ENCODE measurements around the gene LAMC3.

LAMC3 gene

DNA sequence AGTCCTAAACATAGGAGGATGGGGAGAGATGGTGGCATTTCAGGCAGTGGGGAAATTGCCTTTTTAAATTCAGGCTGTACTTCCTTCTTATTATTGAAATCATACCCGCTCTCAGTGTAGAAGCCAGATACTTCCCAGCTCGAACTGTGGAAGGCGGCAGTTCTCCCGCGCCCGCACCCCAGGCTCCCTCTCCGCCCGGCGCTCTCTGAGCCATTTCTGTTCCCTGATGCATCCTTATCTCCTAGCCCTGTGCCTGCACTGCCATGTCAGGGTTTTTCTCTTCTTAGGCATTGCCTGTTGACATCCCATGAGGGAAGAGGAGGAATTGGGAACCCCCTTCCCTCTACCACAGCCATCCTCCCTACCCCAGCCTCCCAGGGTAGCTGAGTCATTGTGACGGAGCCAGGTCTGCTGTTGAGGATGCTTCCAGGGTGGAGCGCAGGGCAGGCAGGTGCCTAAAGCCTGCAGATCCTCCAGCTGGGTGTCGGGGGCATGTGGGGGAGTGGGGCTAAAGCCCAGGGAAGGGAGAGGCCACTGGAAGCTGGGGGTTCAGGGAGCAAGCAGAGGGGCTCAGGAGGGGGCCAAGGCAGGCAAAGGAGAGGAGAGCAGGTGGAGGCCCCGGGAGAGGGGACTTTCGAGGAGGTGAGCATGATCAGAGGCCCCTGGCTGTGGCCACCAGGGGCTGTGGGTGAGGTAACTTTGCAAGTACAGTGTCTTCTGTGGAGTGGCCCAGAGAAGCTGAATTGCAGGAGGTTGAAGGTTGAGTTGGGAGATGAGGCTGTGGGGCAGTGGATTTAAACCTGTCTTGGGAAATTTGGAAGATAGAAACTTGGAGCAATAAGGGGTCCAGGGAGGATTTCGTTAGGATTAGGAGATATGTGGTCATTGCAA lies 16.2 kb downstream of the LAMC3 start:
- no peak overlapping the region for H3K4me3 ChIP-seq (ENCODE audit: extremely low read depth, insufficient read depth, low read length, poor library complexity, severe bottlenecking)
- no peaks in the 10 kb centered on the region for H3K36me3 ChIP-seq (ENCODE audit: control insufficient read depth, insufficient read depth, low read length)
- no peaks in the 10 kb centered on the region for H3K4me1 ChIP-seq (ENCODE audit: control insufficient read depth, insufficient read depth, low read length, poor library complexity, severe bottlenecking)
- no peaks in the 10 kb centered on the region for H3K9me3 ChIP-seq (ENCODE audit: control insufficient read depth, low read length)
- H3K27ac ChIP-seq (ENCODE audit: low read depth, low read length, severe bottlenecking), result no peak overlapping the region
- 91 to 95% methylated on average over 3 to 13 of the region's 15 CpGs for WGBS, 2 experiments (ENCODE audit: insufficient coverage in 2 of 2)

GRCh38 chr9:131025953-131026858 lies 17.2 kb downstream of the LAMC3 start:
- Histone ChIP-seq H3K27ac (ENCODE audit: low read depth, low read length, severe bottlenecking) (no peak overlapping the region), H3K4me3 (ENCODE audit: extremely low read depth, insufficient read depth, low read length, poor library complexity, severe bottlenecking) (no peak overlapping the region), H3K4me1 (ENCODE audit: control insufficient read depth, insufficient read depth, low read length, poor library complexity, severe bottlenecking) (no peaks in the 10 kb centered on the region), H3K36me3 (ENCODE audit: control insufficient read depth, insufficient read depth, low read length) (no peaks in the 10 kb centered on the region), H3K9me3 (ENCODE audit: control insufficient read depth, low read length) (no peaks in the 10 kb centered on the region)
- WGBS, 2 experiments (ENCODE audit: insufficient coverage in 2 of 2), result 93% methylated on average over 39 to 40 of the region's 40 CpGs

- no peaks in the 10 kb centered on the region for H3K9me3 ChIP-seq (ENCODE audit: control insufficient read depth, low read length)
- no peak overlapping the region for H3K4me3 ChIP-seq (ENCODE audit: extremely low read depth, insufficient read depth, low read length, poor library complexity, severe bottlenecking)
- H3K36me3 ChIP-seq (ENCODE audit: control insufficient read depth, insufficient read depth, low read length), result no peaks in the 10 kb centered on the region
- H3K4me1 ChIP-seq (ENCODE audit: control insufficient read depth, insufficient read depth, low read length, poor library complexity, severe bottlenecking), result no peaks in the 10 kb centered on the region
- H3K27ac ChIP-seq (ENCODE audit: low read depth, low read length, severe bottlenecking), result no peak overlapping the region
- WGBS, 2 experiments (ENCODE audit: insufficient coverage in 2 of 2), result 94 to 99% methylated on average over 21 of the region's 23 CpGs
Observed at GRCh38 chr9:131027048-131027871, 18.3 kb downstream of the LAMC3 start.

GRCh38 chr9:131027872-131028179 lies 18.9 kb downstream of the LAMC3 start:
- Histone ChIP-seq H3K4me1 (ENCODE audit: control insufficient read depth, insufficient read depth, low read length, poor library complexity, severe bottlenecking) (no peaks in the 10 kb centered on the region), H3K27ac (ENCODE audit: low read depth, low read length, severe bottlenecking) (no peak overlapping the region), H3K36me3 (ENCODE audit: control insufficient read depth, insufficient read depth, low read length) (no peaks in the 10 kb centered on the region), H3K9me3 (ENCODE audit: control insufficient read depth, low read length) (no peaks in the 10 kb centered on the region), H3K4me3 (ENCODE audit: extremely low read depth, insufficient read depth, low read length, poor library complexity, severe bottlenecking) (no peak overlapping the region)
- 92% methylated on average over 11 of the region's 11 CpGs for WGBS, 2 experiments (ENCODE audit: insufficient coverage in 2 of 2)

GRCh38 chr9:131028221-131028884 lies 19.4 kb downstream of the LAMC3 start:
- Histone ChIP-seq H3K36me3 (ENCODE audit: control insufficient read depth, insufficient read depth, low read length) (no peaks in the 10 kb centered on the region), H3K4me1 (ENCODE audit: control insufficient read depth, insufficient read depth, low read length, poor library complexity, severe bottlenecking) (no peaks in the 10 kb centered on the region), H3K27ac (ENCODE audit: low read depth, low read length, severe bottlenecking) (no peak overlapping the region), H3K9me3 (ENCODE audit: control insufficient read depth, low read length) (no peaks in the 10 kb centered on the region), H3K4me3 (ENCODE audit: extremely low read depth, insufficient read depth, low read length, poor library complexity, severe bottlenecking) (no peak overlapping the region)
- 95% methylated on average over 17 to 21 of the region's 24 CpGs for WGBS, 2 experiments (ENCODE audit: insufficient coverage in 2 of 2)

GRCh38 chr9:131028931-131029573 lies 20.1 kb downstream of the LAMC3 start:
- Histone ChIP-seq H3K36me3 (ENCODE audit: control insufficient read depth, insufficient read depth, low read length) (no peaks in the 10 kb centered on the region), H3K4me3 (ENCODE audit: extremely low read depth, insufficient read depth, low read length, poor library complexity, severe bottlenecking) (no peak overlapping the region), H3K9me3 (ENCODE audit: control insufficient read depth, low read length) (no peaks in the 10 kb centered on the region), H3K27ac (ENCODE audit: low read depth, low read length, severe bottlenecking) (no peak overlapping the region), H3K4me1 (ENCODE audit: control insufficient read depth, insufficient read depth, low read length, poor library complexity, severe bottlenecking) (no peaks in the 10 kb centered on the region)
- WGBS, 2 experiments (ENCODE audit: insufficient coverage in 2 of 2), result 92 to 94% methylated on average over 13 of the region's 14 CpGs

DNA sequence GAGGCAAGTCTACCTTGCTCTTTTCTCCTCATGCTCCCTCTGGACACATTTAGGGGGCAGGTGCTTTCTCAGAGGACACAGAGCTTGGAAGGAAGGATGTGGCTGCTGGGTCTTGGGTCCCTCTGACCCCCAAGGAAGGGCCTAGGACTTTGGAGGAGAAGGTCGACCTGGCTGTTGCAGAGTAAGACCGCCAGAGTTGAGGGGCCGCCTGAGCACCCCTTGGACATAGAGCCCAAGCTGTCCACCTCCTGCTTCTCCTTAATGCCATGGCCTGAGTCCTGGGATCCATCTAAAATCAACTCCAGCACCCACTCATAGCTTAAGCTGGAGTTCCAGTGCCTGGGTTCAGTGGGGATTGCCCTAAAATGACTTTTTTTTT lies 20.6 kb downstream of the LAMC3 start:
- no peaks in the 10 kb centered on the region for H3K4me1 ChIP-seq (ENCODE audit: control insufficient read depth, insufficient read depth, low read length, poor library complexity, severe bottlenecking)
- H3K9me3 ChIP-seq (ENCODE audit: control insufficient read depth, low read length), result no peaks in the 10 kb centered on the region
- no peaks in the 10 kb centered on the region for H3K36me3 ChIP-seq (ENCODE audit: control insufficient read depth, insufficient read depth, low read length)
- H3K27ac ChIP-seq (ENCODE audit: low read depth, low read length, severe bottlenecking), result no peak overlapping the region
- WGBS, 2 experiments (ENCODE audit: insufficient coverage in 2 of 2), result 94% methylated on average over 3 of the region's 3 CpGs; no CpG with 5 or more reads in 1 of the 2 experiments
- H3K4me3 ChIP-seq (ENCODE audit: extremely low read depth, insufficient read depth, low read length, poor library complexity, severe bottlenecking), result no peak overlapping the region

DNA sequence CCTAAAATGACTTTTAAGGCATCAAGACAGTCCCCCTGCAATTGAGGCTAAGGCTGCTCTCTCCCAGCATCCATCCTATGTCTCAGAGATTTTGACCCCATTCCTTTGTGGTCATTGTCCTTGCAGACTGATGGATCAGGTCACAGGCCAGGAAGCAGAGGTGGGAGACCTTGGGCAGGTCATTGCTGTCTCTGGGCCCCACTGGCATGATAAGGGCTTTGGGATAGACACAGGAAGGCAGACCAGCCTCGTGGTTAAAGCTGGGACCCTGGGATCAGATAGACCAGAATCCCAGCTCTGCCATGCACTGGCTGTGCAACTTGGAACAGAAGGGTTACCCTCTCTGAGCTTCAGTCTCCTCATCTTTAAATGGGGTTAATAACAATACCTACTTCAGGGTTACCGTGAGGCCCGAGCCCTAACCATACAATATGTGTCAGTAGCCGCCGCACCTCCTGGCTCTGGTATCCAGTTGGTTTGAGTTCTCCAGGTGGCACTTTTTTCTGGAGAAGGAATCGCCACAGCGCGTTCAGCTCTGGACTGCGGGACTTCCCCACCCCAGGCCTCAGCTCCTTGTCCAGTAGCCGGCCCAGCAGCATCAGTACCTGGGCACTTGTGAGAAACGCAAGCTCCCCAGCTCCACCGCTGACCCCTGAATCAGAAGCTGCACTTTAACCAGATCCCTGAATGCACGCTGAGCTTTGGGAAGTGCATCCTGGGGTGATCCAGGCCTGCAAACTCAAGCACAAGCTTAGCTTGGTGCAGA lies 21.4 kb downstream of the LAMC3 start:
- WGBS, 2 experiments (ENCODE audit: insufficient coverage in 2 of 2), result 84 to 95% methylated on average over 12 to 13 of the region's 13 CpGs
- H3K9me3 ChIP-seq (ENCODE audit: control insufficient read depth, low read length), result no peaks in the 10 kb centered on the region
- H3K27ac ChIP-seq (ENCODE audit: low read depth, low read length, severe bottlenecking), result no peak overlapping the region
- H3K4me3 ChIP-seq (ENCODE audit: extremely low read depth, insufficient read depth, low read length, poor library complexity, severe bottlenecking), result no peak overlapping the region
- no peaks in the 10 kb centered on the region for H3K4me1 ChIP-seq (ENCODE audit: control insufficient read depth, insufficient read depth, low read length, poor library complexity, severe bottlenecking)
- H3K36me3 ChIP-seq (ENCODE audit: control insufficient read depth, insufficient read depth, low read length), result no peaks in the 10 kb centered on the region

GRCh38 chr9:131031005-131031641 lies 22.1 kb downstream of the LAMC3 start:
- Histone ChIP-seq H3K4me1 (ENCODE audit: control insufficient read depth, insufficient read depth, low read length, poor library complexity, severe bottlenecking) (no peaks in the 10 kb centered on the region), H3K36me3 (ENCODE audit: control insufficient read depth, insufficient read depth, low read length) (no peaks in the 10 kb centered on the region), H3K9me3 (ENCODE audit: control insufficient read depth, low read length) (no peaks in the 10 kb centered on the region), H3K27ac (ENCODE audit: low read depth, low read length, severe bottlenecking) (no peak overlapping the region), H3K4me3 (ENCODE audit: extremely low read depth, insufficient read depth, low read length, poor library complexity, severe bottlenecking) (no peak overlapping the region)
- WGBS, 2 experiments (ENCODE audit: insufficient coverage in 2 of 2), result 88 to 92% methylated on average over 15 to 17 of the region's 17 CpGs

All from mesodermal cell (in vitro differentiated cells).